Karpas-422 (cell line): ENCODE measurements around the gene WFIKKN2. TPM values are rescaled to one million over a fixed set of nuclear protein-coding genes. Genes with fewer than 3 reads are reported as not detected.
A peak's percentile ranks its signal among the peaks of the same experiment; 100 is the strongest.

Source experiments
- DNase-seq: peaks from one replicate; pipeline ENCODE4 v3.0.0-alpha.2; 2015
- H2AFZ ChIP-seq: fragments of 200-600 bp; sonication (generic); 2 replicates; pipeline ENCODE4 v1.6.1; 2014; ENCODE audit warnings: antibody characterized with exemption, low read length, mixed read lengths
- H3K27ac ChIP-seq: fragments of 200-600 bp; sonication (generic); 2 replicates; pipeline ENCODE4 v1.5.1; 2014; ENCODE audit warnings: mild to moderate bottlenecking, low read length, moderate library complexity
- H3K27me3 ChIP-seq: fragments of 200-600 bp; sonication (generic); 2 replicates; pipeline ENCODE4 v1.6.1; 2014; ENCODE audit warnings: low read length, mixed read lengths
- H3K36me3 ChIP-seq: fragments of 200-600 bp; sonication (generic); 2 replicates; pipeline ENCODE4 v1.6.1; 2014; ENCODE audit warnings: low read length, mixed read lengths; ENCODE audit not compliant: insufficient read depth
- H3K4me1 ChIP-seq: fragments of 200-600 bp; sonication (generic); 2 replicates; pipeline ENCODE4 v1.6.1; 2014; ENCODE audit warnings: mild to moderate bottlenecking, low read length, mixed read lengths
- H3K4me2 ChIP-seq: fragments of 200-600 bp; sonication (generic); 2 replicates; pipeline ENCODE4 v1.6.1; 2014; ENCODE audit warnings: low read length, low read depth, mild to moderate bottlenecking; ENCODE audit not compliant: poor library complexity, severe bottlenecking
- H3K4me3 ChIP-seq: fragments of 200-600 bp; sonication (generic); 2 replicates; pipeline ENCODE4 v1.5.1; 2014; ENCODE audit warnings: mild to moderate bottlenecking, antibody characterized with exemption, low read length, mixed read lengths
- H3K79me2 ChIP-seq: fragments of 200-600 bp; sonication (generic); 2 replicates; pipeline ENCODE4 v1.6.1; 2014; ENCODE audit warnings: mild to moderate bottlenecking, low read length, mixed read lengths
- H3K9ac ChIP-seq: fragments of 200-600 bp; sonication (generic); 2 replicates; pipeline ENCODE4 v1.6.0; 2014; ENCODE audit warnings: low read length
- H3K9me2 ChIP-seq: fragments of 200-600 bp; sonication (generic), shearing (Covaris generic); replicated peaks from 2 replicates; pipeline ENCODE4 v1.6.0; 2014; ENCODE audit warnings: mild to moderate bottlenecking, low read length, moderate library complexity; ENCODE audit not compliant: insufficient read depth
- H3K9me3 ChIP-seq: fragments of 300-700, 200-600 bp; sonication (generic); 2 replicates; pipeline ENCODE4 v1.6.1; 2014; ENCODE audit warnings: low read length, mixed read lengths
- H4K20me1 ChIP-seq: fragments of 200-600 bp; sonication (generic); 2 replicates; pipeline ENCODE4 v1.6.1; 2014; ENCODE audit warnings: mild to moderate bottlenecking, antibody characterized with exemption, low read length, low read depth; ENCODE audit not compliant: insufficient read depth
- total RNA-seq: library from RNA; depleted of rRNA; stranded (reverse); fragments of >200 nt; shearing (Covaris generic); gene quantifications from 2 replicates; pipeline ENCODE4 v1.2.3, GENCODE V29; 2014; ENCODE audit warnings: low replicate concordance

The WFIKKN2 gene
- total RNA-seq, 1 experiment from 2014 or later = not detected

GRCh38 chr17:50805486-50805885, 29.9 kb upstream of the WFIKKN2 start:
- H3K9me3 ChIP-seq = no peaks in the 10 kb centered on the region

GRCh38 chr17:50806141-50806643, 29.2 kb upstream of the WFIKKN2 start:
- no peaks in the 10 kb centered on the region for H3K9me2 ChIP-seq
- DNase-seq = peak; percentile 53
- no peaks in the 10 kb centered on the region for H3K27me3 ChIP-seq
- no peaks in the 10 kb centered on the region for H3K4me1 ChIP-seq
- no peak overlapping the region for H3K4me2 ChIP-seq
- no peaks in the 10 kb centered on the region for H3K36me3 ChIP-seq
- H3K79me2 ChIP-seq = no peaks in the 10 kb centered on the region
- no peaks in the 10 kb centered on the region for H4K20me1 ChIP-seq
- H3K4me3 ChIP-seq = no peak overlapping the region
- H2AFZ ChIP-seq = no peak overlapping the region
- H3K27ac ChIP-seq = no peak overlapping the region
- no peaks in the 10 kb centered on the region for H3K9me3 ChIP-seq
- no peak overlapping the region for H3K9ac ChIP-seq

More at GRCh38 chr17:50805486-50805885, 29.9 kb upstream of the WFIKKN2 start:
- no peak overlapping the region for H3K4me2 ChIP-seq
- no peaks in the 10 kb centered on the region for H3K27me3 ChIP-seq
- no peaks in the 10 kb centered on the region for H3K36me3 ChIP-seq
- H3K4me1 ChIP-seq = no peaks in the 10 kb centered on the region
- H3K4me3 ChIP-seq = no peak overlapping the region
- H2AFZ ChIP-seq = no peak overlapping the region
- DNase-seq = no peak
- H3K27ac ChIP-seq = no peak overlapping the region
- H3K9me2 ChIP-seq = no peaks in the 10 kb centered on the region
- H3K9ac ChIP-seq = no peak overlapping the region
- H4K20me1 ChIP-seq = no peaks in the 10 kb centered on the region
- no peaks in the 10 kb centered on the region for H3K79me2 ChIP-seq

- no peaks in the 10 kb centered on the region for H3K4me1 ChIP-seq
- no peaks in the 10 kb centered on the region for H4K20me1 ChIP-seq
- no peak overlapping the region for H3K27ac ChIP-seq
- H3K4me2 ChIP-seq = no peak overlapping the region
- no peaks in the 10 kb centered on the region for H3K9me3 ChIP-seq
- no peaks in the 10 kb centered on the region for H3K36me3 ChIP-seq
- no peaks in the 10 kb centered on the region for H3K79me2 ChIP-seq
- no peak overlapping the region for H2AFZ ChIP-seq
- H3K9ac ChIP-seq = no peak overlapping the region
- H3K4me3 ChIP-seq = no peak overlapping the region
- no peaks in the 10 kb centered on the region for H3K27me3 ChIP-seq
- DNase-seq = no peak
- H3K9me2 ChIP-seq = no peaks in the 10 kb centered on the region
Measured at GRCh38 chr17:50807009-50807408, 28.4 kb upstream of the WFIKKN2 start.

- no peak overlapping the region for H3K4me3 ChIP-seq
- H3K4me1 ChIP-seq = no peaks in the 10 kb centered on the region
- no peak for DNase-seq
- no peaks in the 10 kb centered on the region for H3K79me2 ChIP-seq
- H3K9ac ChIP-seq = no peak overlapping the region
- no peaks in the 10 kb centered on the region for H4K20me1 ChIP-seq
- H3K27me3 ChIP-seq = no peaks in the 10 kb centered on the region
- no peak overlapping the region for H2AFZ ChIP-seq
- H3K36me3 ChIP-seq = no peaks in the 10 kb centered on the region
- H3K9me3 ChIP-seq = no peaks in the 10 kb centered on the region
- no peaks in the 10 kb centered on the region for H3K9me2 ChIP-seq
- H3K4me2 ChIP-seq = no peak overlapping the region
- H3K27ac ChIP-seq = no peak overlapping the region
Measured at GRCh38 chr17:50807675-50808074, 27.7 kb upstream of the WFIKKN2 start.

GRCh38 chr17:50808413-50808812, 27.0 kb upstream of the WFIKKN2 start:
- no peaks in the 10 kb centered on the region for H3K9me3 ChIP-seq
- no peak overlapping the region for H3K9ac ChIP-seq
- H3K27me3 ChIP-seq = no peaks in the 10 kb centered on the region
- no peaks in the 10 kb centered on the region for H3K4me1 ChIP-seq
- H3K27ac ChIP-seq = no peak overlapping the region
- no peak for DNase-seq
- no peaks in the 10 kb centered on the region for H4K20me1 ChIP-seq
- H3K9me2 ChIP-seq = no peaks in the 10 kb centered on the region
- H3K4me2 ChIP-seq = no peak overlapping the region
- no peaks in the 10 kb centered on the region for H3K79me2 ChIP-seq
- H3K36me3 ChIP-seq = no peaks in the 10 kb centered on the region
- H2AFZ ChIP-seq = no peak overlapping the region
- H3K4me3 ChIP-seq = no peak overlapping the region

GRCh38 chr17:50808888-50809287, 26.5 kb upstream of the WFIKKN2 start:
- no peaks in the 10 kb centered on the region for H3K4me1 ChIP-seq
- H2AFZ ChIP-seq = no peak overlapping the region
- no peak for DNase-seq
- no peaks in the 10 kb centered on the region for H3K79me2 ChIP-seq
- no peaks in the 10 kb centered on the region for H4K20me1 ChIP-seq
- H3K36me3 ChIP-seq = no peaks in the 10 kb centered on the region
- H3K4me3 ChIP-seq = no peak overlapping the region
- no peak overlapping the region for H3K27ac ChIP-seq
- no peaks in the 10 kb centered on the region for H3K27me3 ChIP-seq
- H3K4me2 ChIP-seq = no peak overlapping the region
- no peaks in the 10 kb centered on the region for H3K9me2 ChIP-seq
- H3K9ac ChIP-seq = no peak overlapping the region
- H3K9me3 ChIP-seq = no peaks in the 10 kb centered on the region

GRCh38 chr17:50813583-50813982, 21.8 kb upstream of the WFIKKN2 start:
- Histone ChIP-seq H3K27me3 (no peaks in the 10 kb centered on the region), H3K36me3 (no peaks in the 10 kb centered on the region), H2AFZ (no peak overlapping the region), H3K4me1 (no peaks in the 10 kb centered on the region), H3K9me2 (no peaks in the 10 kb centered on the region), H4K20me1 (no peaks in the 10 kb centered on the region), H3K9me3 (no peaks in the 10 kb centered on the region), H3K79me2 (no peaks in the 10 kb centered on the region), H3K27ac (no peak overlapping the region), H3K4me2 (no peak overlapping the region), H3K9ac (no peak overlapping the region), H3K4me3 (no peak overlapping the region)
- no peak for DNase-seq

- no peaks in the 10 kb centered on the region for H3K36me3 ChIP-seq
- no peak overlapping the region for H2AFZ ChIP-seq
- H3K79me2 ChIP-seq = no peaks in the 10 kb centered on the region
- H3K4me1 ChIP-seq = no peaks in the 10 kb centered on the region
- H3K4me3 ChIP-seq = no peak overlapping the region
- no peaks in the 10 kb centered on the region for H4K20me1 ChIP-seq
- no peaks in the 10 kb centered on the region for H3K9me3 ChIP-seq
- no peak for DNase-seq
- no peak overlapping the region for H3K27ac ChIP-seq
- no peaks in the 10 kb centered on the region for H3K27me3 ChIP-seq
- no peak overlapping the region for H3K4me2 ChIP-seq
- H3K9ac ChIP-seq = no peak overlapping the region
- no peaks in the 10 kb centered on the region for H3K9me2 ChIP-seq
Measured at GRCh38 chr17:50815400-50815799, 20.0 kb upstream of the WFIKKN2 start.

GRCh38 chr17:50816271-50816670, 19.1 kb upstream of the WFIKKN2 start:
- H3K4me2 ChIP-seq = no peak overlapping the region
- no peaks in the 10 kb centered on the region for H3K9me3 ChIP-seq
- H3K79me2 ChIP-seq = no peaks in the 10 kb centered on the region
- no peak overlapping the region for H3K4me3 ChIP-seq
- H3K27me3 ChIP-seq = no peaks in the 10 kb centered on the region
- H3K9me2 ChIP-seq = no peaks in the 10 kb centered on the region
- no peak overlapping the region for H2AFZ ChIP-seq
- H3K27ac ChIP-seq = no peak overlapping the region
- no peaks in the 10 kb centered on the region for H3K4me1 ChIP-seq
- H3K36me3 ChIP-seq = no peaks in the 10 kb centered on the region
- H3K9ac ChIP-seq = no peak overlapping the region
- H4K20me1 ChIP-seq = no peaks in the 10 kb centered on the region
- DNase-seq = no peak
